ENCODE measurements around the gene ZDHHC12.

Gene ZDHHC12

GRCh38 chr9:128753627-128754026, 29.7 kb upstream of the ZDHHC12 start:
- no peak overlapping the region for H3K27ac ChIP-seq (ENCODE audit: low read length)
- no peaks in the 10 kb centered on the region for H3K9me3 ChIP-seq (ENCODE audit: insufficient read depth, low read depth, low read length)
- H3K4me3 ChIP-seq (ENCODE audit: low read length), result no peak overlapping the region
- no peaks in the 10 kb centered on the region for H3K27me3 ChIP-seq (ENCODE audit: insufficient read depth, low read length)
- no peak overlapping the region for H3K9ac ChIP-seq (ENCODE audit: low read depth, low read length)
- H3K4me1 ChIP-seq (ENCODE audit: insufficient read depth, low read length), result no peaks in the 10 kb centered on the region
- H3K36me3 ChIP-seq (ENCODE audit: insufficient read depth, low read depth, low read length), result peaks cover 4% of the 10 kb centered on the region; the same call in 1 of the 2 replicates

- H3K4me3 ChIP-seq (ENCODE audit: low read length), result no peak overlapping the region
- no peaks in the 10 kb centered on the region for H3K27me3 ChIP-seq (ENCODE audit: insufficient read depth, low read length)
- H3K36me3 ChIP-seq (ENCODE audit: insufficient read depth, low read depth, low read length), result peaks cover 4% of the 10 kb centered on the region; the same call in 1 of the 2 replicates
- H3K9me3 ChIP-seq (ENCODE audit: insufficient read depth, low read depth, low read length), result no peaks in the 10 kb centered on the region
- no peak overlapping the region for H3K27ac ChIP-seq (ENCODE audit: low read length)
- H3K9ac ChIP-seq (ENCODE audit: low read depth, low read length), result no peak overlapping the region
- no peaks in the 10 kb centered on the region for H3K4me1 ChIP-seq (ENCODE audit: insufficient read depth, low read length)
Observed at GRCh38 chr9:128750926-128751595, 27.1 kb upstream of the ZDHHC12 start.

- Histone ChIP-seq H3K27me3 (ENCODE audit: insufficient read depth, low read length) (no peaks in the 10 kb centered on the region), H3K9ac (ENCODE audit: low read depth, low read length) (no peak overlapping the region), H3K9me3 (ENCODE audit: insufficient read depth, low read depth, low read length) (no peaks in the 10 kb centered on the region; the same call in 1 of the 2 replicates), H3K4me1 (ENCODE audit: insufficient read depth, low read length) (no peaks in the 10 kb centered on the region), H3K27ac (ENCODE audit: low read length) (no peak overlapping the region), H3K36me3 (ENCODE audit: insufficient read depth, low read depth, low read length) (0 out of 2 replicates have a peak, but pooled peaks cover 4% of the 10 kb centered on the region), H3K4me3 (ENCODE audit: low read length) (no peak overlapping the region)
Observed at GRCh38 chr9:128747241-128747640, 23.3 kb upstream of the ZDHHC12 start.

GRCh38 chr9:128743421-128743820, 19.5 kb upstream of the ZDHHC12 start:
- Histone ChIP-seq H3K4me1 (ENCODE audit: insufficient read depth, low read length) (no peaks in the 10 kb centered on the region), H3K9ac (ENCODE audit: low read depth, low read length) (no peak overlapping the region), H3K36me3 (ENCODE audit: insufficient read depth, low read depth, low read length) (peaks cover 3% of the 10 kb centered on the region; the same call in 1 of the 2 replicates), H3K9me3 (ENCODE audit: insufficient read depth, low read depth, low read length) (no peaks in the 10 kb centered on the region; the same call in 1 of the 2 replicates), H3K27me3 (ENCODE audit: insufficient read depth, low read length) (no peaks in the 10 kb centered on the region), H3K27ac (ENCODE audit: low read length) (no peak overlapping the region), H3K4me3 (ENCODE audit: low read length) (no peak overlapping the region)

GRCh38 chr9:128742401-128742800, 18.5 kb upstream of the ZDHHC12 start:
- H3K4me3 ChIP-seq (ENCODE audit: low read length), result no peak overlapping the region
- no peaks in the 10 kb centered on the region for H3K4me1 ChIP-seq (ENCODE audit: insufficient read depth, low read length)
- no peaks in the 10 kb centered on the region; the same call in 1 of the 2 replicates for H3K9me3 ChIP-seq (ENCODE audit: insufficient read depth, low read depth, low read length)
- H3K9ac ChIP-seq (ENCODE audit: low read depth, low read length), result no peak overlapping the region
- H3K36me3 ChIP-seq (ENCODE audit: insufficient read depth, low read depth, low read length), result peaks cover 3% of the 10 kb centered on the region; the same call in 1 of the 2 replicates
- no peak overlapping the region for H3K27ac ChIP-seq (ENCODE audit: low read length)
- no peaks in the 10 kb centered on the region for H3K27me3 ChIP-seq (ENCODE audit: insufficient read depth, low read length)

- H3K4me1 ChIP-seq (ENCODE audit: insufficient read depth, low read length), result no peaks in the 10 kb centered on the region
- H3K4me3 ChIP-seq (ENCODE audit: low read length), result no peak overlapping the region
- no peaks in the 10 kb centered on the region for H3K27me3 ChIP-seq (ENCODE audit: insufficient read depth, low read length)
- no peaks in the 10 kb centered on the region for H3K9me3 ChIP-seq (ENCODE audit: insufficient read depth, low read depth, low read length)
- no peak overlapping the region for H3K27ac ChIP-seq (ENCODE audit: low read length)
- H3K9ac ChIP-seq (ENCODE audit: low read depth, low read length), result no peak overlapping the region
- peaks cover 8% of the 10 kb centered on the region; the same call in 1 of the 2 replicates for H3K36me3 ChIP-seq (ENCODE audit: insufficient read depth, low read depth, low read length)
Observed at GRCh38 chr9:128735373-128735772, 11.4 kb upstream of the ZDHHC12 start.

- no peaks in the 10 kb centered on the region for H3K9me3 ChIP-seq (ENCODE audit: insufficient read depth, low read depth, low read length)
- no peak overlapping the region for H3K9ac ChIP-seq (ENCODE audit: low read depth, low read length)
- no peaks in the 10 kb centered on the region for H3K27me3 ChIP-seq (ENCODE audit: insufficient read depth, low read length)
- peaks cover 6% of the 10 kb centered on the region; the same call in 1 of the 2 replicates for H3K36me3 ChIP-seq (ENCODE audit: insufficient read depth, low read depth, low read length)
- H3K4me1 ChIP-seq (ENCODE audit: insufficient read depth, low read length), result no peaks in the 10 kb centered on the region
- no peak overlapping the region for H3K4me3 ChIP-seq (ENCODE audit: low read length)
- H3K27ac ChIP-seq (ENCODE audit: low read length), result no peak overlapping the region
Observed at GRCh38 chr9:128733256-128733655, 9.3 kb upstream of the ZDHHC12 start.

- Histone ChIP-seq H3K4me3 (ENCODE audit: low read length) (no peak overlapping the region), H3K36me3 (ENCODE audit: insufficient read depth, low read depth, low read length) (peaks cover 6% of the 10 kb centered on the region; the same call in 1 of the 2 replicates), H3K27ac (ENCODE audit: low read length) (no peak overlapping the region), H3K4me1 (ENCODE audit: insufficient read depth, low read length) (no peaks in the 10 kb centered on the region), H3K27me3 (ENCODE audit: insufficient read depth, low read length) (no peaks in the 10 kb centered on the region), H3K9ac (ENCODE audit: low read depth, low read length) (no peak overlapping the region), H3K9me3 (ENCODE audit: insufficient read depth, low read depth, low read length) (no peaks in the 10 kb centered on the region)
Observed at GRCh38 chr9:128732576-128732975, 8.6 kb upstream of the ZDHHC12 start.

GRCh38 chr9:128731691-128732090, 7.8 kb upstream of the ZDHHC12 start:
- Histone ChIP-seq H3K4me3 (ENCODE audit: low read length) (no peak overlapping the region), H3K4me1 (ENCODE audit: insufficient read depth, low read length) (no peaks in the 10 kb centered on the region), H3K9ac (ENCODE audit: low read depth, low read length) (no peak overlapping the region), H3K36me3 (ENCODE audit: insufficient read depth, low read depth, low read length) (peaks cover 6% of the 10 kb centered on the region; the same call in 1 of the 2 replicates), H3K27me3 (ENCODE audit: insufficient read depth, low read length) (no peaks in the 10 kb centered on the region), H3K9me3 (ENCODE audit: insufficient read depth, low read depth, low read length) (no peaks in the 10 kb centered on the region), H3K27ac (ENCODE audit: low read length) (no peak overlapping the region)

- Histone ChIP-seq H3K27ac (ENCODE audit: low read length) (no peak overlapping the region), H3K9me3 (ENCODE audit: insufficient read depth, low read depth, low read length) (no peaks in the 10 kb centered on the region), H3K4me3 (ENCODE audit: low read length) (no peak overlapping the region), H3K4me1 (ENCODE audit: insufficient read depth, low read length) (no peaks in the 10 kb centered on the region), H3K27me3 (ENCODE audit: insufficient read depth, low read length) (no peaks in the 10 kb centered on the region), H3K9ac (ENCODE audit: low read depth, low read length) (no peak overlapping the region), H3K36me3 (ENCODE audit: insufficient read depth, low read depth, low read length) (peaks cover 6% of the 10 kb centered on the region; the same call in 1 of the 2 replicates)
Observed at GRCh38 chr9:128731093-128731492, 7.2 kb upstream of the ZDHHC12 start.

- no peak overlapping the region for H3K9ac ChIP-seq (ENCODE audit: low read depth, low read length)
- H3K27ac ChIP-seq (ENCODE audit: low read length), result no peak overlapping the region
Observed at GRCh38 chr9:128729766-128730517, 6.0 kb upstream of the ZDHHC12 start.

GRCh38 chr9:128729302-128729701, 5.4 kb upstream of the ZDHHC12 start:
- Histone ChIP-seq H3K9me3 (ENCODE audit: insufficient read depth, low read depth, low read length) (no peaks in the 10 kb centered on the region), H3K27me3 (ENCODE audit: insufficient read depth, low read length) (no peaks in the 10 kb centered on the region), H3K27ac (ENCODE audit: low read length) (no peak overlapping the region), H3K4me3 (ENCODE audit: low read length) (no peak overlapping the region), H3K36me3 (ENCODE audit: insufficient read depth, low read depth, low read length) (0 out of 2 replicates have a peak, but pooled peaks cover 6% of the 10 kb centered on the region), H3K4me1 (ENCODE audit: insufficient read depth, low read length) (no peaks in the 10 kb centered on the region), H3K9ac (ENCODE audit: low read depth, low read length) (no peak overlapping the region)

More at GRCh38 chr9:128729766-128730517, 6.0 kb upstream of the ZDHHC12 start:
- H3K4me1 ChIP-seq (ENCODE audit: insufficient read depth, low read length), result no peaks in the 10 kb centered on the region
- no peak overlapping the region for H3K4me3 ChIP-seq (ENCODE audit: low read length)
- H3K27me3 ChIP-seq (ENCODE audit: insufficient read depth, low read length), result no peaks in the 10 kb centered on the region
- peaks cover 6% of the 10 kb centered on the region; the same call in 1 of the 2 replicates for H3K36me3 ChIP-seq (ENCODE audit: insufficient read depth, low read depth, low read length)
- no peaks in the 10 kb centered on the region for H3K9me3 ChIP-seq (ENCODE audit: insufficient read depth, low read depth, low read length)

Measured in iPS-20b (cell line).